ENCODE data around the gene CDC42SE2. TPM values are rescaled to one million over a fixed set of nuclear protein-coding genes. Genes with fewer than 3 reads are reported as not detected.

The CDC42SE2 gene
- total and polyA plus RNA-seq, 2 experiments from 2014 or later: 24.2 to 36.2 TPM

DNA sequence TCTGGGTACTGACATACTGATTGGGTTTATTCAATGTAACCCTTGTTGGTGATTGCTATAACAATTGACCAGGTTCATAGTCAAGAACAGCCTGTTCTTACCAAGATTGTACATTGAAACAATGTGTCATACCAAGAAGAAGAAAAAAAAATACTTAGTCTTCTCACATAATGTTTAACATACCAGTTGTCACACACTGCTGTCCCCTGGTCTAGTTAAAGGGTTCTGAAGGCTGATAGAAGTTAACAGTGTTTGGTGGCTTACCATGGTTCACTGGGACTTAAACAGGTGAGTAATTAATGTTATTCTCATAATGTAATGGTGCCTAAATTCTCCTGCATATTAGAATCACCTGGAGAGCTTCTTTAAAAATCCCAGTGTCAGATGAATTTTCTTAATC, 18.5 kb upstream of the CDC42SE2 start (continued):
- TF ChIP-seq CREB1 (CRISPR knock-in tag; IDR thresholded peaks at IDR 0.05; ENCODE audit: low read depth) (no peak), STAT1 (IDR thresholded peaks at IDR 0.05; ENCODE audit: unreplicated experiment) (no peak), ZNF331 (CRISPR knock-in tag; IDR thresholded peaks at IDR 0.05; ENCODE audit: low read depth) (no peak)
- TF ChIP-seq, protein P1, sequence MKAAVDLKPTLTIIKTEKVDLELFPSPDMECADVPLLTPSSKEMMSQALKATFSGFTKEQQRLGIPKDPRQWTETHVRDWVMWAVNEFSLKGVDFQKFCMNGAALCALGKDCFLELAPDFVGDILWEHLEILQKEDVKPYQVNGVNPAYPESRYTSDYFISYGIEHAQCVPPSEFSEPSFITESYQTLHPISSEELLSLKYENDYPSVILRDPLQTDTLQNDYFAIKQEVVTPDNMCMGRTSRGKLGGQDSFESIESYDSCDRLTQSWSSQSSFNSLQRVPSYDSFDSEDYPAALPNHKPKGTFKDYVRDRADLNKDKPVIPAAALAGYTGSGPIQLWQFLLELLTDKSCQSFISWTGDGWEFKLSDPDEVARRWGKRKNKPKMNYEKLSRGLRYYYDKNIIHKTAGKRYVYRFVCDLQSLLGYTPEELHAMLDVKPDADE (IDR thresholded peaks at IDR 0.05): no peak

DNA sequence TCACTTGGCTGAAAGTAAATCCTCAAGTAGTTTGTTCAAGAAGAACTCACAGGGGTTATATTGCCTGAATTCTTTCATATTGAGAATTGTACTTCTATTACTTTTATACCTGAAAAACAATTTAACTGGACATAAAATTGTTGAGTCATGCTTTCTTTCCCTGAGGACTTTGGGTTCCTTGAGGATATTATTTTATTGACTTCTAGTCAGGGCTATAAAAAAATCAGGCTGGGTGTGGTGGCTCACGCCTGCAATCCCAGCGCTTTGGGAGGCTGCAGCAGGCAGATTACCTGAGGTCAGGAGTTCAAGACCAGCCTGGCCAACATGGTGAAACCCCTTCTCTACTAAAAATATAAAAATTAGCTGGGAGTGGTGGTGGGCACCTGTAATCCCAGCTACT, 17.9 kb upstream of the CDC42SE2 start:
- no peaks in the 10 kb centered on the region for H3K4me1 Mint-ChIP-seq
- TF ChIP-seq, protein P2, sequence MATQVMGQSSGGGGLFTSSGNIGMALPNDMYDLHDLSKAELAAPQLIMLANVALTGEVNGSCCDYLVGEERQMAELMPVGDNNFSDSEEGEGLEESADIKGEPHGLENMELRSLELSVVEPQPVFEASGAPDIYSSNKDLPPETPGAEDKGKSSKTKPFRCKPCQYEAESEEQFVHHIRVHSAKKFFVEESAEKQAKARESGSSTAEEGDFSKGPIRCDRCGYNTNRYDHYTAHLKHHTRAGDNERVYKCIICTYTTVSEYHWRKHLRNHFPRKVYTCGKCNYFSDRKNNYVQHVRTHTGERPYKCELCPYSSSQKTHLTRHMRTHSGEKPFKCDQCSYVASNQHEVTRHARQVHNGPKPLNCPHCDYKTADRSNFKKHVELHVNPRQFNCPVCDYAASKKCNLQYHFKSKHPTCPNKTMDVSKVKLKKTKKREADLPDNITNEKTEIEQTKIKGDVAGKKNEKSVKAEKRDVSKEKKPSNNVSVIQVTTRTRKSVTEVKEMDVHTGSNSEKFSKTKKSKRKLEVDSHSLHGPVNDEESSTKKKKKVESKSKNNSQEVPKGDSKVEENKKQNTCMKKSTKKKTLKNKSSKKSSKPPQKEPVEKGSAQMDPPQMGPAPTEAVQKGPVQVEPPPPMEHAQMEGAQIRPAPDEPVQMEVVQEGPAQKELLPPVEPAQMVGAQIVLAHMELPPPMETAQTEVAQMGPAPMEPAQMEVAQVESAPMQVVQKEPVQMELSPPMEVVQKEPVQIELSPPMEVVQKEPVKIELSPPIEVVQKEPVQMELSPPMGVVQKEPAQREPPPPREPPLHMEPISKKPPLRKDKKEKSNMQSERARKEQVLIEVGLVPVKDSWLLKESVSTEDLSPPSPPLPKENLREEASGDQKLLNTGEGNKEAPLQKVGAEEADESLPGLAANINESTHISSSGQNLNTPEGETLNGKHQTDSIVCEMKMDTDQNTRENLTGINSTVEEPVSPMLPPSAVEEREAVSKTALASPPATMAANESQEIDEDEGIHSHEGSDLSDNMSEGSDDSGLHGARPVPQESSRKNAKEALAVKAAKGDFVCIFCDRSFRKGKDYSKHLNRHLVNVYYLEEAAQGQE (IDR thresholded peaks at IDR 0.05; ENCODE audit: unreplicated experiment): no peak
- TF ChIP-seq, protein P3, sequence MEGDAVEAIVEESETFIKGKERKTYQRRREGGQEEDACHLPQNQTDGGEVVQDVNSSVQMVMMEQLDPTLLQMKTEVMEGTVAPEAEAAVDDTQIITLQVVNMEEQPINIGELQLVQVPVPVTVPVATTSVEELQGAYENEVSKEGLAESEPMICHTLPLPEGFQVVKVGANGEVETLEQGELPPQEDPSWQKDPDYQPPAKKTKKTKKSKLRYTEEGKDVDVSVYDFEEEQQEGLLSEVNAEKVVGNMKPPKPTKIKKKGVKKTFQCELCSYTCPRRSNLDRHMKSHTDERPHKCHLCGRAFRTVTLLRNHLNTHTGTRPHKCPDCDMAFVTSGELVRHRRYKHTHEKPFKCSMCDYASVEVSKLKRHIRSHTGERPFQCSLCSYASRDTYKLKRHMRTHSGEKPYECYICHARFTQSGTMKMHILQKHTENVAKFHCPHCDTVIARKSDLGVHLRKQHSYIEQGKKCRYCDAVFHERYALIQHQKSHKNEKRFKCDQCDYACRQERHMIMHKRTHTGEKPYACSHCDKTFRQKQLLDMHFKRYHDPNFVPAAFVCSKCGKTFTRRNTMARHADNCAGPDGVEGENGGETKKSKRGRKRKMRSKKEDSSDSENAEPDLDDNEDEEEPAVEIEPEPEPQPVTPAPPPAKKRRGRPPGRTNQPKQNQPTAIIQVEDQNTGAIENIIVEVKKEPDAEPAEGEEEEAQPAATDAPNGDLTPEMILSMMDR (conservative IDR thresholded peaks at IDR 0.05; ENCODE audit: low read depth in 2 of 2): no peak
- TF ChIP-seq ZNF114 (CRISPR knock-in tag; IDR thresholded peaks at IDR 0.05): no peak
- TF ChIP-seq JUNB (IDR thresholded peaks at IDR 0.05; ENCODE audit: unreplicated experiment): no peak
- TF ChIP-seq POLR2AphosphoS5 (IDR thresholded peaks at IDR 0.05; ENCODE audit: low read depth): no peak
- no peak for TF ChIP-seq EZH2phosphoT487 (IDR thresholded peaks at IDR 0.05; ENCODE audit: unreplicated experiment)
- TF ChIP-seq, protein P4, sequence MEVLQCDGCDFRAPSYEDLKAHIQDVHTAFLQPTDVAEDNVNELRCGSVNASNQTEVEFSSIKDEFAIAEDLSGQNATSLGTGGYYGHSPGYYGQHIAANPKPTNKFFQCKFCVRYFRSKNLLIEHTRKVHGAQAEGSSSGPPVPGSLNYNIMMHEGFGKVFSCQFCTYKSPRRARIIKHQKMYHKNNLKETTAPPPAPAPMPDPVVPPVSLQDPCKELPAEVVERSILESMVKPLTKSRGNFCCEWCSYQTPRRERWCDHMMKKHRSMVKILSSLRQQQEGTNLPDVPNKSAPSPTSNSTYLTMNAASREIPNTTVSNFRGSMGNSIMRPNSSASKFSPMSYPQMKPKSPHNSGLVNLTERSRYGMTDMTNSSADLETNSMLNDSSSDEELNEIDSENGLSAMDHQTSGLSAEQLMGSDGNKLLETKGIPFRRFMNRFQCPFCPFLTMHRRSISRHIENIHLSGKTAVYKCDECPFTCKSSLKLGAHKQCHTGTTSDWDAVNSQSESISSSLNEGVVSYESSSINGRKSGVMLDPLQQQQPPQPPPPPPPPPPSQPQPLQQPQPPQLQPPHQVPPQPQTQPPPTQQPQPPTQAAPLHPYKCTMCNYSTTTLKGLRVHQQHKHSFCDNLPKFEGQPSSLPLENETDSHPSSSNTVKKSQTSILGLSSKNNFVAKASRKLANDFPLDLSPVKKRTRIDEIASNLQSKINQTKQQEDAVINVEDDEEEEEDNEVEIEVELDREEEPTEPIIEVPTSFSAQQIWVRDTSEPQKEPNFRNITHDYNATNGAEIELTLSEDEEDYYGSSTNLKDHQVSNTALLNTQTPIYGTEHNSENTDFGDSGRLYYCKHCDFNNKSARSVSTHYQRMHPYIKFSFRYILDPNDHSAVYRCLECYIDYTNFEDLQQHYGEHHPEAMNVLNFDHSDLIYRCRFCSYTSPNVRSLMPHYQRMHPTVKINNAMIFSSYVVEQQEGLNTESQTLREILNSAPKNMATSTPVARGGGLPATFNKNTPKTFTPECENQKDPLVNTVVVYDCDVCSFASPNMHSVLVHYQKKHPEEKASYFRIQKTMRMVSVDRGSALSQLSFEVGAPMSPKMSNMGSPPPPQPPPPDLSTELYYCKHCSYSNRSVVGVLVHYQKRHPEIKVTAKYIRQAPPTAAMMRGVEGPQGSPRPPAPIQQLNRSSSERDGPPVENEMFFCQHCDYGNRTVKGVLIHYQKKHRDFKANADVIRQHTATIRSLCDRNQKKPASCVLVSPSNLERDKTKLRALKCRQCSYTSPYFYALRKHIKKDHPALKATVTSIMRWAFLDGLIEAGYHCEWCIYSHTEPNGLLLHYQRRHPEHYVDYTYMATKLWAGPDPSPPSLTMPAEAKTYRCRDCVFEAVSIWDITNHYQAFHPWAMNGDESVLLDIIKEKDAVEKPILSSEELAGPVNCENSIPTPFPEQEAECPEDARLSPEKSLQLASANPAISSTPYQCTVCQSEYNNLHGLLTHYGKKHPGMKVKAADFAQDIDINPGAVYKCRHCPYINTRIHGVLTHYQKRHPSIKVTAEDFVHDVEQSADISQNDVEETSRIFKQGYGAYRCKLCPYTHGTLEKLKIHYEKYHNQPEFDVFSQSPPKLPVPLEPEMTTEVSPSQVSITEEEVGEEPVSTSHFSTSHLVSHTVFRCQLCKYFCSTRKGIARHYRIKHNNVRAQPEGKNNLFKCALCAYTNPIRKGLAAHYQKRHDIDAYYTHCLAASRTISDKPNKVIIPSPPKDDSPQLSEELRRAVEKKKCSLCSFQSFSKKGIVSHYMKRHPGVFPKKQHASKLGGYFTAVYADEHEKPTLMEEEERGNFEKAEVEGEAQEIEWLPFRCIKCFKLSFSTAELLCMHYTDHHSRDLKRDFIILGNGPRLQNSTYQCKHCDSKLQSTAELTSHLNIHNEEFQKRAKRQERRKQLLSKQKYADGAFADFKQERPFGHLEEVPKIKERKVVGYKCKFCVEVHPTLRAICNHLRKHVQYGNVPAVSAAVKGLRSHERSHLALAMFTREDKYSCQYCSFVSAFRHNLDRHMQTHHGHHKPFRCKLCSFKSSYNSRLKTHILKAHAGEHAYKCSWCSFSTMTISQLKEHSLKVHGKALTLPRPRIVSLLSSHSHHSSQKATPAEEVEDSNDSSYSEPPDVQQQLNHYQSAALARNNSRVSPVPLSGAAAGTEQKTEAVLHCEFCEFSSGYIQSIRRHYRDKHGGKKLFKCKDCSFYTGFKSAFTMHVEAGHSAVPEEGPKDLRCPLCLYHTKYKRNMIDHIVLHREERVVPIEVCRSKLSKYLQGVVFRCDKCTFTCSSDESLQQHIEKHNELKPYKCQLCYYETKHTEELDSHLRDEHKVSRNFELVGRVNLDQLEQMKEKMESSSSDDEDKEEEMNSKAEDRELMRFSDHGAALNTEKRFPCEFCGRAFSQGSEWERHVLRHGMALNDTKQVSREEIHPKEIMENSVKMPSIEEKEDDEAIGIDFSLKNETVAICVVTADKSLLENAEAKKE (CRISPR knock-in tag; IDR thresholded peaks at IDR 0.05): no peak
- no peak for TF ChIP-seq STAT1 (IDR thresholded peaks at IDR 0.05; ENCODE audit: unreplicated experiment)
- TF ChIP-seq NANOG (IDR thresholded peaks at IDR 0.05; ENCODE audit: borderline replicate concordance): no peak
- TF ChIP-seq EZH2 (IDR thresholded peaks at IDR 0.05; ENCODE audit: low read depth, unreplicated experiment): no peak
- TF ChIP-seq CREB1 (CRISPR knock-in tag; IDR thresholded peaks at IDR 0.05; ENCODE audit: low read depth): no peak

More for the DNA sequence above, 17.9 kb upstream of the CDC42SE2 start:
- Histone ChIP-seq H3K79me2 (replicated peaks; ENCODE audit: insufficient read depth) (no peaks in the 10 kb centered on the region), H3K27ac (ENCODE audit: low read depth) (no peak overlapping the region), H3K4me3 (no peak overlapping the region), H3K4me1 (ENCODE audit: insufficient read depth) (no peaks in the 10 kb centered on the region), H3K9me2 (ENCODE audit: insufficient read depth) (0 out of 2 replicates have a peak, but pooled peaks cover 4% of the 10 kb centered on the region), H2AFZ (no peak overlapping the region), H3F3A (replicated peaks; ENCODE audit: low read depth) (no peaks in the 10 kb centered on the region), H3K4me2 (no peak overlapping the region), H3K27me3 (ENCODE audit: insufficient read depth) (no peaks in the 10 kb centered on the region), H4K20me1 (replicated peaks; ENCODE audit: insufficient read depth) (no peaks in the 10 kb centered on the region; the same call in 1 of the 2 replicates), H3K36me3 (ENCODE audit: insufficient read depth) (no peaks in the 10 kb centered on the region)
- no peak overlapping the region for H3K27ac Mint-ChIP-seq
- no peaks in the 10 kb centered on the region for H3K27me3 Mint-ChIP-seq (ENCODE audit: insufficient read depth, low read depth, poor library complexity)
- no peak for DNase-seq (ENCODE audit: low spot score)
- no peak for ATAC-seq
- H3K4me3 Mint-ChIP-seq: no peak overlapping the region
- no peaks in the 10 kb centered on the region; the same call in 2 of the 3 replicates for H3K36me3 Mint-ChIP-seq (ENCODE audit: low read depth)
- peaks cover 12% of the 10 kb centered on the region; the same call in 2 of the 3 replicates for H3K9me3 Mint-ChIP-seq
